ENCODE results near the gene LIME1.

Gene LIME1

GRCh38 chr20:63765902-63766301 lies 29.4 kb downstream of the LIME1 start:
- H2BK120ac ChIP-seq (ENCODE audit: low read depth, low read length) = no peak overlapping the region

GRCh38 chr20:63766695-63767426 lies 30.4 kb downstream of the LIME1 start:
- no peak overlapping the region for H3K56ac ChIP-seq (ENCODE audit: low read length)
- WGBS (ENCODE audit: extremely low coverage, insufficient coverage, low lambda C conversion rate) = no CpG with 5 or more reads among the region's 38 CpGs
- no peak overlapping the region for H3K27ac ChIP-seq (ENCODE audit: low read depth, low read length)
- DNase-seq = no peak
- H3K79me2 ChIP-seq (ENCODE audit: control insufficient read depth, insufficient read depth, low read length) = no peaks in the 10 kb centered on the region
- H4K5ac ChIP-seq (ENCODE audit: low read length) = no peak overlapping the region
- no peaks in the 10 kb centered on the region for H3K4me1 ChIP-seq (ENCODE audit: control insufficient read depth, low read depth, low read length)
- H3K36me3 ChIP-seq (ENCODE audit: control insufficient read depth, insufficient read depth, low read length) = no peaks in the 10 kb centered on the region
- no peak overlapping the region for H2BK120ac ChIP-seq (ENCODE audit: low read depth, low read length)
- H2BK15ac ChIP-seq (replicated peaks; ENCODE audit: low read depth) = no peak overlapping the region
- no peaks in the 10 kb centered on the region for H3K27me3 ChIP-seq (ENCODE audit: insufficient read depth, low read length, poor library complexity)
- no peak overlapping the region for H2AK5ac ChIP-seq (ENCODE audit: low read length)
- H4K8ac ChIP-seq (ENCODE audit: low read depth, low read length) = no peak overlapping the region
- no peak overlapping the region for H2BK5ac ChIP-seq (ENCODE audit: low read length)
- H3K9ac ChIP-seq (ENCODE audit: low read length) = no peak overlapping the region
- no peak overlapping the region for H3K4me3 ChIP-seq (ENCODE audit: low read length)
- H3K4ac ChIP-seq (ENCODE audit: low read depth, low read length) = no peak overlapping the region
- H3K18ac ChIP-seq (ENCODE audit: low read length) = no peak overlapping the region
- no peak overlapping the region for H3K23ac ChIP-seq (ENCODE audit: low read length)
- no peaks in the 10 kb centered on the region for H3K79me1 ChIP-seq (ENCODE audit: low read length)
- H3K4me2 ChIP-seq (ENCODE audit: low read length) = no peak overlapping the region

More at GRCh38 chr20:63765902-63766301, 29.4 kb downstream of the LIME1 start:
- no peaks in the 10 kb centered on the region for H3K79me2 ChIP-seq (ENCODE audit: control insufficient read depth, insufficient read depth, low read length)
- H2BK5ac ChIP-seq (ENCODE audit: low read length) = no peak overlapping the region
- no peaks in the 10 kb centered on the region for H3K36me3 ChIP-seq (ENCODE audit: control insufficient read depth, insufficient read depth, low read length)
- H3K27me3 ChIP-seq (ENCODE audit: insufficient read depth, low read length, poor library complexity) = no peaks in the 10 kb centered on the region
- H3K4ac ChIP-seq (ENCODE audit: low read depth, low read length) = no peak overlapping the region
- no peaks in the 10 kb centered on the region for H3K79me1 ChIP-seq (ENCODE audit: low read length)
- no peaks in the 10 kb centered on the region for H3K4me1 ChIP-seq (ENCODE audit: control insufficient read depth, low read depth, low read length)
- no peak overlapping the region for H3K4me2 ChIP-seq (ENCODE audit: low read length)
- no peak overlapping the region for H2BK15ac ChIP-seq (replicated peaks; ENCODE audit: low read depth)
- H3K23ac ChIP-seq (ENCODE audit: low read length) = no peak overlapping the region
- no peak overlapping the region for H3K56ac ChIP-seq (ENCODE audit: low read length)
- no peak overlapping the region for H4K8ac ChIP-seq (ENCODE audit: low read depth, low read length)
- H3K27ac ChIP-seq (ENCODE audit: low read depth, low read length) = no peak overlapping the region
- no peak for DNase-seq
- H4K5ac ChIP-seq (ENCODE audit: low read length) = no peak overlapping the region
- no peak overlapping the region for H3K9ac ChIP-seq (ENCODE audit: low read length)
- H3K4me3 ChIP-seq (ENCODE audit: low read length) = no peak overlapping the region
- no peak overlapping the region for H3K18ac ChIP-seq (ENCODE audit: low read length)
- H2AK5ac ChIP-seq (ENCODE audit: low read length) = no peak overlapping the region
- no CpG with 5 or more reads among the region's 7 CpGs for WGBS (ENCODE audit: extremely low coverage, insufficient coverage, low lambda C conversion rate)

DNA sequence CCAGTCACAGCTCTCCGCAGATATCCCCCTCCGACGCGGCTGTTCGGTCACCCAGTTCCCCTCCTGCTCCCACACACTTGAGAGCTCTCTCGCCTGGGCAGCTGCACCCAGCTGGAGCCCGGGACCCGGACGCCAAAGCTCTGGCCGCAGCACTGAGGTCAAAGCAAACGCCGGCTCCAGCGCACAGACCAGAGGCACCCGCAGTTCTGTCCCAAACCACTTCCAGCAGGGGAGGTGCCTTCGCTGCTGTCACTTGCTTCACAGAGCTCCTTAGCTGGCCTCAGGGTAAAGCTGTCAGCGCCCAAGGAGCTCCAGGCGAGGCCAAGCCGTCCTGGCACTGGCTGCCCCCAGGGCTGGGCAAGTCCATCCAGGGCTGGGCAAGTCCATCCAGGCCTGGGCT lies 31.0 kb downstream of the LIME1 start:
- Histone ChIP-seq H3K9ac (ENCODE audit: low read length) (no peak overlapping the region), H3K56ac (ENCODE audit: low read length) (no peak overlapping the region), H3K36me3 (ENCODE audit: control insufficient read depth, insufficient read depth, low read length) (no peaks in the 10 kb centered on the region), H3K4ac (ENCODE audit: low read depth, low read length) (no peak overlapping the region), H3K27ac (ENCODE audit: low read depth, low read length) (no peak overlapping the region), H3K4me2 (ENCODE audit: low read length) (no peak overlapping the region), H2BK120ac (ENCODE audit: low read depth, low read length) (no peak overlapping the region), H2BK5ac (ENCODE audit: low read length) (no peak overlapping the region), H4K5ac (ENCODE audit: low read length) (no peak overlapping the region), H3K4me3 (ENCODE audit: low read length) (no peak overlapping the region), H3K27me3 (ENCODE audit: insufficient read depth, low read length, poor library complexity) (no peaks in the 10 kb centered on the region), H3K18ac (ENCODE audit: low read length) (no peak overlapping the region), H3K79me1 (ENCODE audit: low read length) (no peaks in the 10 kb centered on the region), H4K8ac (ENCODE audit: low read depth, low read length) (no peak overlapping the region), H2AK5ac (ENCODE audit: low read length) (no peak overlapping the region), H3K23ac (ENCODE audit: low read length) (no peak overlapping the region), H3K79me2 (ENCODE audit: control insufficient read depth, insufficient read depth, low read length) (no peaks in the 10 kb centered on the region), H2BK15ac (replicated peaks; ENCODE audit: low read depth) (no peak overlapping the region), H3K4me1 (ENCODE audit: control insufficient read depth, low read depth, low read length) (no peaks in the 10 kb centered on the region)
- no peak for DNase-seq
- no CpG with 5 or more reads among the region's 18 CpGs for WGBS (ENCODE audit: extremely low coverage, insufficient coverage, low lambda C conversion rate)

GRCh38 chr20:63767886-63768285 lies 31.4 kb downstream of the LIME1 start:
- Histone ChIP-seq H3K27ac (ENCODE audit: low read depth, low read length) (no peak overlapping the region), H3K18ac (ENCODE audit: low read length) (no peak overlapping the region), H2BK5ac (ENCODE audit: low read length) (no peak overlapping the region), H3K4me3 (ENCODE audit: low read length) (no peak overlapping the region), H3K56ac (ENCODE audit: low read length) (no peak overlapping the region), H3K36me3 (ENCODE audit: control insufficient read depth, insufficient read depth, low read length) (no peaks in the 10 kb centered on the region), H4K8ac (ENCODE audit: low read depth, low read length) (no peak overlapping the region), H3K4me2 (ENCODE audit: low read length) (no peak overlapping the region), H2BK120ac (ENCODE audit: low read depth, low read length) (no peak overlapping the region), H2AK5ac (ENCODE audit: low read length) (no peak overlapping the region), H2BK15ac (replicated peaks; ENCODE audit: low read depth) (no peak overlapping the region), H3K4me1 (ENCODE audit: control insufficient read depth, low read depth, low read length) (no peaks in the 10 kb centered on the region), H3K27me3 (ENCODE audit: insufficient read depth, low read length, poor library complexity) (no peaks in the 10 kb centered on the region), H3K9ac (ENCODE audit: low read length) (no peak overlapping the region), H3K79me1 (ENCODE audit: low read length) (peaks cover under 1% of the 10 kb centered on the region), H3K23ac (ENCODE audit: low read length) (no peak overlapping the region), H3K79me2 (ENCODE audit: control insufficient read depth, insufficient read depth, low read length) (no peaks in the 10 kb centered on the region), H4K5ac (ENCODE audit: low read length) (no peak overlapping the region), H3K4ac (ENCODE audit: low read depth, low read length) (no peak overlapping the region)
- no CpG with 5 or more reads among the region's 7 CpGs for WGBS (ENCODE audit: extremely low coverage, insufficient coverage, low lambda C conversion rate)
- DNase-seq = no peak

GRCh38 chr20:63768591-63769515 lies 32.4 kb downstream of the LIME1 start:
- Histone ChIP-seq H3K18ac (ENCODE audit: low read length) (no peak overlapping the region), H3K79me1 (ENCODE audit: low read length) (peaks cover 1% of the 10 kb centered on the region), H2BK5ac (ENCODE audit: low read length) (no peak overlapping the region), H2BK120ac (ENCODE audit: low read depth, low read length) (no peak overlapping the region), H3K4me2 (ENCODE audit: low read length) (no peak overlapping the region), H3K23ac (ENCODE audit: low read length) (no peak overlapping the region), H3K36me3 (ENCODE audit: control insufficient read depth, insufficient read depth, low read length) (no peaks in the 10 kb centered on the region), H4K8ac (ENCODE audit: low read depth, low read length) (no peak overlapping the region), H2BK15ac (replicated peaks; ENCODE audit: low read depth) (no peak overlapping the region), H3K56ac (ENCODE audit: low read length) (no peak overlapping the region), H3K79me2 (ENCODE audit: control insufficient read depth, insufficient read depth, low read length) (no peaks in the 10 kb centered on the region), H4K5ac (ENCODE audit: low read length) (no peak overlapping the region), H2AK5ac (ENCODE audit: low read length) (no peak overlapping the region), H3K4me1 (ENCODE audit: control insufficient read depth, low read depth, low read length) (no peaks in the 10 kb centered on the region), H3K9ac (ENCODE audit: low read length) (no peak overlapping the region), H3K27me3 (ENCODE audit: insufficient read depth, low read length, poor library complexity) (no peaks in the 10 kb centered on the region), H3K27ac (ENCODE audit: low read depth, low read length) (no peak overlapping the region), H3K4ac (ENCODE audit: low read depth, low read length) (no peak overlapping the region), H3K4me3 (ENCODE audit: low read length) (no peak overlapping the region)
- no CpG with 5 or more reads among the region's 26 CpGs for WGBS (ENCODE audit: extremely low coverage, insufficient coverage, low lambda C conversion rate)
- DNase-seq = no peak

Measured in mesendoderm (in vitro differentiated cells).